Spleen (tissue), 11 donors: ENCODE data around the gene PDZD2. TPM values are rescaled to one million over a fixed set of nuclear protein-coding genes. Genes with fewer than 3 reads are reported as not detected.
A peak's percentile ranks its signal among the peaks of the same experiment; 100 is the strongest.

Source experiments
- DNase-seq: peaks from one replicate; pipeline ENCODE4 v3.0.0-alpha.2; 2020
- H3K27ac ChIP-seq, 8 donors: fragments of 200-600 bp; sonication (generic) in 7 of 8; 1 replicate in 4 of 8; 2 replicates in 4 of 8; pipeline versions ENCODE4 v1.5.0 to v1.8.0; 2016 to 2021; ENCODE audit warnings: inconsistent platforms in 4 of 8, mild to moderate bottlenecking in 4 of 8, moderate library complexity in 1 of 8
- H3K27me3 ChIP-seq, 7 donors: fragments of 200-600 bp; sonication (generic) in 6 of 7; replicated peaks in 1 of 7; 1 replicate in 4 of 7; 2 replicates in 3 of 7; pipeline versions ENCODE4 v1.5.0 to v1.8.0; 2016 to 2021; ENCODE audit warnings: inconsistent platforms in 3 of 7, mild to moderate bottlenecking in 1 of 7
- H3K36me3 ChIP-seq, 6 donors: fragments of 200-600 bp; sonication (generic) in 5 of 6; 1 replicate in 4 of 6; 2 replicates in 2 of 6; pipeline versions ENCODE4 v1.5.0 to v1.8.0; 2016 to 2021; ENCODE audit warnings: inconsistent platforms in 2 of 6
- H3K4me1 ChIP-seq, 6 donors: fragments of 200-600 bp; sonication (generic) in 5 of 6; 1 replicate in 3 of 6; 2 replicates in 3 of 6; pipeline versions ENCODE4 v1.5.0 to v1.8.0; 2016 to 2021; ENCODE audit warnings: inconsistent platforms in 3 of 6
- H3K4me3 ChIP-seq, 8 donors: fragments of 200-600 bp; sonication (generic) in 7 of 8; 1 replicate in 4 of 8; 2 replicates in 4 of 8; pipeline versions ENCODE4 v1.5.0 to v1.8.0; 2016 to 2021; ENCODE audit warnings: inconsistent platforms in 4 of 8, mild to moderate bottlenecking in 4 of 8, moderate library complexity in 2 of 8
- H3K9me3 ChIP-seq, 8 donors: fragments of 200-600 bp; sonication (generic) in 7 of 8; 1 replicate in 4 of 8; 2 replicates in 4 of 8; pipeline versions ENCODE4 v1.5.0 to v1.8.0; 2016 to 2021; ENCODE audit warnings: inconsistent platforms in 4 of 8
- CTCF ChIP-seq, 11 experiments: fragments of 200-600 bp in 7 of 11; fragments of 450-650 bp in 4 of 11; sonication (generic) in 4 of 11; IDR thresholded peaks in 8 of 11; conservative IDR thresholded peaks in 3 of 11; 1 replicate in 7 of 11; 2 replicates in 4 of 11; pipeline versions ENCODE4 v1.4.0 to v1.8.0; 2016 to 2021; ENCODE audit warnings: antibody characterized with exemption in 11 of 11, inconsistent platforms in 4 of 11, mild to moderate bottlenecking in 1 of 11
- POLR2A ChIP-seq, 3 donors: fragments of 450-650 bp; IDR thresholded peaks; one replicate each; pipeline ENCODE4 v1.5.1; 2017; ENCODE audit warnings: antibody characterized with exemption in 3 of 3, mild to moderate bottlenecking in 1 of 3
- POLR2AphosphoS5 ChIP-seq, 3 donors: sonication (generic); formaldehyde crosslinking; IDR thresholded peaks; one replicate each; pipeline ENCODE4 v1.5.1; 2017; ENCODE audit warnings: antibody characterized with exemption in 3 of 3
- WGBS, 5 donors: extraction: QIAGEN DNeasy Blood & Tissue Kit in 3 of 5; methylation state at CpG; one replicate each; pipeline versions ENCODE4 v1.1.5 to v1.1.7; 2013 to 2018; 5-methylcytosine and 5-hydroxymethylcytosine counted together
- intact Hi-C: fragments of 100-400 bp; cut with DNase I; formaldehyde crosslinking; loops from one replicate; pipeline ENCODE4 v1.15.0; 2023; ENCODE audit warnings: low total_unique reads
- polyA plus RNA-seq, 3 donors: library from polyadenylated mRNA; stranded (reverse); fragments of 200-250 nt; gene quantifications; one replicate each; pipeline ENCODE4 v1.2.1, GENCODE V29; 2013
- total RNA-seq, 7 donors: library from RNA; depleted of rRNA in 3 of 7; stranded (reverse); fragments of >200 nt in 3 of 7; fragmentation: NEBNext Ultra II Directional in 4 of 7; extraction: Animal tissue kit (Norgen Biotek cat#: 25700) in 4 of 7; gene quantifications; one replicate each; pipeline versions ENCODE4 v1.1.0 to v1.2.1, GENCODE V29; 2016 to 2021
- donor health status: healthy with polysubstance abuse.
- donor health status: DM: no; HTN: no; CAD: no; lungs with moderate emphysema.
- donor health status: DM: no; HTN: no; CAD: no.
- donor health status: Bipolar disorder and iron deficiency.
- donor health status: healthy.
- donor health status: DM: no; HTN: no; CAD: no.
- donor health status: DM: yes; HTN: yes; CAD: no.

PDZD2 gene
- total and polyA plus RNA-seq, 10 donors, result 0.09 to 4.7 (median 2.4) TPM

- intact Hi-C loops, result no loop called here
- no peak overlapping the region for H3K4me3 ChIP-seq
- no peak overlapping the region for H3K27ac ChIP-seq
- no peaks in the 10 kb centered on the region for H3K4me1 ChIP-seq
- H3K36me3 ChIP-seq, result no peaks in the 10 kb centered on the region
- TF ChIP-seq CTCF (IDR thresholded peaks at IDR 0.05 in 8 of 11, conservative IDR thresholded peaks at IDR 0.05 in 3 of 11) (no peak), POLR2A (IDR thresholded peaks at IDR 0.05) (no peak), POLR2AphosphoS5 (IDR thresholded peaks at IDR 0.05) (no peak)
- no peaks in the 10 kb centered on the region for H3K27me3 ChIP-seq
- H3K9me3 ChIP-seq, result no peaks in the 10 kb centered on the region
- 90 to 98% (median 93%) methylated on average over 10 to 11 of the region's 11 CpGs for WGBS, 5 donors
- DNase-seq, result peak; percentile 66
Measured at GRCh38 chr5:32001284-32001683, 362.4 kb downstream of the PDZD2 start.

- H3K36me3 ChIP-seq, result no peaks in the 10 kb centered on the region
- WGBS, 5 donors, result 82 to 90% (median 88%) methylated on average over 11 of the region's 11 CpGs
- TF ChIP-seq CTCF (IDR thresholded peaks at IDR 0.05 in 8 of 11, conservative IDR thresholded peaks at IDR 0.05 in 3 of 11) (no peak), POLR2AphosphoS5 (IDR thresholded peaks at IDR 0.05) (no peak), POLR2A (IDR thresholded peaks at IDR 0.05) (no peak)
- no peaks in the 10 kb centered on the region for H3K4me1 ChIP-seq
- H3K27me3 ChIP-seq, result no peaks in the 10 kb centered on the region
- no peak for DNase-seq
- no peak overlapping the region for H3K4me3 ChIP-seq
- intact Hi-C loops, result no loop called here
- H3K27ac ChIP-seq, result no peak overlapping the region
- H3K9me3 ChIP-seq, result no peaks in the 10 kb centered on the region
Measured at GRCh38 chr5:32001707-32002106, 362.8 kb downstream of the PDZD2 start.

GRCh38 chr5:32002755-32003154, 363.8 kb downstream of the PDZD2 start:
- Histone ChIP-seq H3K36me3 (no peaks in the 10 kb centered on the region), H3K27me3 (no peaks in the 10 kb centered on the region), H3K27ac (no peak overlapping the region), H3K9me3 (no peaks in the 10 kb centered on the region), H3K4me1 (no peaks in the 10 kb centered on the region), H3K4me3 (no peak overlapping the region)
- TF ChIP-seq CTCF (IDR thresholded peaks at IDR 0.05 in 8 of 11, conservative IDR thresholded peaks at IDR 0.05 in 3 of 11) (no peak), POLR2AphosphoS5 (IDR thresholded peaks at IDR 0.05) (no peak), POLR2A (IDR thresholded peaks at IDR 0.05) (no peak)
- no peak for DNase-seq
- WGBS, 5 donors, result 50 to 68% (median 60%) methylated on average over 2 to 3 of the region's 3 CpGs
- intact Hi-C loops, result no loop called here

- Histone ChIP-seq H3K36me3 (no peaks in the 10 kb centered on the region), H3K9me3 (no peaks in the 10 kb centered on the region), H3K27me3 (no peaks in the 10 kb centered on the region), H3K27ac (no peak overlapping the region), H3K4me1 (no peaks in the 10 kb centered on the region), H3K4me3 (no peak overlapping the region)
- no peak for DNase-seq
- intact Hi-C loops, result no loop called here
- WGBS, 5 donors, result 85 to 95% (median 92%) methylated on average over 4 of the region's 4 CpGs
- TF ChIP-seq CTCF (IDR thresholded peaks at IDR 0.05 in 8 of 11, conservative IDR thresholded peaks at IDR 0.05 in 3 of 11), result no peak
- no peak for TF ChIP-seq POLR2AphosphoS5 (IDR thresholded peaks at IDR 0.05)
- TF ChIP-seq POLR2A (IDR thresholded peaks at IDR 0.05), result no peak
Measured at GRCh38 chr5:32003981-32004380, 365.1 kb downstream of the PDZD2 start.
